Neuronal stem cell (in vitro differentiated cells): ENCODE data around the gene SARNP.

Experiments
- DNase-seq: peaks from one replicate; pipeline ENCODE4 v3.0.0-alpha.2; 2013; ENCODE audit warnings: low spot score
- H2AFZ ChIP-seq: one replicate; pipeline ENCODE4 v1.6.1; 2013; ENCODE audit warnings: mild to moderate bottlenecking, low read length, inconsistent platforms
- H2AK5ac ChIP-seq: 2 replicates; pipeline ENCODE4 v1.6.1; 2013; ENCODE audit warnings: low read depth, mild to moderate bottlenecking, inconsistent platforms, low read length, moderate library complexity, mixed read lengths
- H2BK120ac ChIP-seq: 2 replicates; pipeline ENCODE4 v1.6.1; 2013; ENCODE audit warnings: low read depth, mild to moderate bottlenecking, inconsistent platforms, low read length, moderate library complexity, mixed read lengths
- H2BK12ac ChIP-seq: one replicate; pipeline ENCODE4 v1.6.1; 2013; ENCODE audit warnings: low read length, inconsistent platforms
- H2BK15ac ChIP-seq: 2 replicates; pipeline ENCODE4 v1.6.1; 2013; ENCODE audit warnings: mild to moderate bottlenecking, low read length, inconsistent platforms, mixed read lengths
- H2BK5ac ChIP-seq: one replicate; pipeline ENCODE4 v1.6.1; 2013; ENCODE audit warnings: inconsistent platforms, mild to moderate bottlenecking, low read length, moderate library complexity
- H3K14ac ChIP-seq: one replicate; pipeline ENCODE4 v1.6.1; 2013; ENCODE audit warnings: low read length, inconsistent platforms
- H3K18ac ChIP-seq: 2 replicates; pipeline ENCODE4 v1.6.1; 2013; ENCODE audit warnings: low read length, inconsistent platforms
- H3K23ac ChIP-seq: 2 replicates; pipeline ENCODE4 v1.6.1; 2013; ENCODE audit warnings: low read depth, mild to moderate bottlenecking, mixed read lengths, low read length, inconsistent platforms; ENCODE audit not compliant: poor library complexity
- H3K27ac ChIP-seq: replicated peaks from 3 replicates; pipeline ENCODE4 v1.5.1; 2013; ENCODE audit warnings: low read length, inconsistent platforms
- H3K27me3 ChIP-seq, 3 experiments: 2 replicates each; pipeline ENCODE4 v1.6.1; 2013; ENCODE audit warnings: low read length in 3 of 3, mild to moderate bottlenecking in 2 of 3, inconsistent platforms in 1 of 3, low read depth in 1 of 3, mixed read lengths in 1 of 3, moderate library complexity in 1 of 3; ENCODE audit not compliant: control insufficient read depth in 3 of 3, insufficient read depth in 3 of 3
- H3K36me3 ChIP-seq, 2 donors: replicated peaks in 1 of 2; 2 replicates each; pipeline ENCODE4 v1.6.1; 2013; ENCODE audit warnings: low read length in 2 of 2; ENCODE audit not compliant: control insufficient read depth in 2 of 2, insufficient read depth in 2 of 2
- H3K4ac ChIP-seq: 2 replicates; pipeline ENCODE4 v1.6.1; 2013; ENCODE audit warnings: inconsistent platforms, mild to moderate bottlenecking, low read length, moderate library complexity
- H3K4me1 ChIP-seq, 2 donors: 1 replicate in 1 of 2; 2 replicates in 1 of 2; pipeline ENCODE4 v1.6.1; 2013; ENCODE audit warnings: low read length in 2 of 2, low read depth in 1 of 2; ENCODE audit not compliant: control insufficient read depth in 2 of 2, insufficient read depth in 1 of 2
- H3K4me2 ChIP-seq: one replicate; pipeline ENCODE4 v1.6.1; 2013; ENCODE audit warnings: mild to moderate bottlenecking, low read length, inconsistent platforms; ENCODE audit not compliant: insufficient read depth, poor library complexity, severe bottlenecking
- H3K4me3 ChIP-seq, 2 donors: 2 replicates each; pipeline ENCODE4 v1.5.1; 2013; ENCODE audit warnings: low read length in 2 of 2, mild to moderate bottlenecking in 2 of 2, inconsistent platforms in 1 of 2, moderate library complexity in 1 of 2
- H3K79me1 ChIP-seq: one replicate; pipeline ENCODE4 v1.6.1; 2013; ENCODE audit warnings: low read depth, mild to moderate bottlenecking, inconsistent platforms, low read length, moderate library complexity
- H3K9ac ChIP-seq: one replicate; pipeline ENCODE4 v1.6.1; 2013; ENCODE audit warnings: mild to moderate bottlenecking, low read depth, low read length, inconsistent platforms; ENCODE audit not compliant: poor library complexity
- H3K9me3 ChIP-seq, 2 donors: replicated peaks in 1 of 2; 2 replicates each; pipeline versions ENCODE3 to v1.6.1; 2013; ENCODE audit warnings: low read length in 2 of 2, mild to moderate bottlenecking in 2 of 2, inconsistent platforms in 1 of 2, low read depth in 1 of 2, mixed read lengths in 1 of 2, moderate library complexity in 1 of 2; ENCODE audit not compliant: control insufficient read depth in 2 of 2, insufficient read depth in 1 of 2
- H4K8ac ChIP-seq: one replicate; pipeline ENCODE4 v1.6.1; 2013; ENCODE audit warnings: low read depth, mild to moderate bottlenecking, inconsistent platforms, low read length, moderate library complexity
- H4K91ac ChIP-seq: one replicate; pipeline ENCODE4 v1.6.1; 2013; ENCODE audit warnings: low read length, low read depth, mild to moderate bottlenecking, inconsistent platforms; ENCODE audit not compliant: poor library complexity
- WGBS, 2 donors: extraction: QIAGEN DNeasy Blood & Tissue Kit; methylation state at CpG; one replicate each; pipeline ENCODE4 v1.1.7; 2013; ENCODE audit warnings: missing lambda C conversion rate in 2 of 2, mixed read lengths in 1 of 2; ENCODE audit not compliant: insufficient read length in 2 of 2, insufficient replicate concordance in 1 of 2; ENCODE audit errors: extremely low coverage in 2 of 2; 5-methylcytosine and 5-hydroxymethylcytosine counted together

The SARNP gene

GRCh38 chr12:55789893-55790292 lies 27.6 kb downstream of the SARNP start:
- Histone ChIP-seq H3K9me3 (peaks cover 0 to 5% of the 10 kb centered on the region in 2 donors), H2BK15ac (no peak overlapping the region), H3K4me1 (no peaks in the 10 kb centered on the region), H3K27me3 (no peaks in the 10 kb centered on the region), H4K8ac (no peak overlapping the region), H2BK5ac (no peak overlapping the region), H3K79me1 (no peaks in the 10 kb centered on the region), H2BK120ac (no peak overlapping the region), H3K23ac (no peak overlapping the region), H3K18ac (no peak overlapping the region), H3K4me3 (no peak overlapping the region), H2AFZ (no peak overlapping the region), H3K9ac (no peak overlapping the region), H3K4me2 (no peak overlapping the region), H4K91ac (no peak overlapping the region), H3K4ac (no peak overlapping the region), H3K14ac (no peak overlapping the region), H3K27ac (no peak overlapping the region), H2AK5ac (no peak overlapping the region), H2BK12ac (no peak overlapping the region), H3K36me3 (peaks cover 20 to 96% of the 10 kb centered on the region in 2 donors)
- DNase-seq, result no peak
- WGBS, 2 donors, result no CpG with 5 or more reads among the region's 4 CpGs

- Histone ChIP-seq H3K4ac (no peak overlapping the region), H3K14ac (no peak overlapping the region), H4K91ac (no peak overlapping the region), H4K8ac (no peak overlapping the region), H3K79me1 (no peaks in the 10 kb centered on the region), H2BK5ac (no peak overlapping the region), H3K36me3 (peaks cover 21 to 96% of the 10 kb centered on the region in 2 donors), H3K27me3 (no peaks in the 10 kb centered on the region), H2AK5ac (no peak overlapping the region), H3K4me1 (no peaks in the 10 kb centered on the region), H3K18ac (no peak overlapping the region), H3K9ac (no peak overlapping the region), H3K27ac (no peak overlapping the region), H3K4me2 (no peak overlapping the region), H2AFZ (no peak overlapping the region), H2BK12ac (no peak overlapping the region), H2BK120ac (no peak overlapping the region), H3K4me3 (no peak overlapping the region), H3K9me3 (peaks cover 0 to 5% of the 10 kb centered on the region in 2 donors), H2BK15ac (no peak overlapping the region), H3K23ac (no peak overlapping the region)
- no peak for DNase-seq
- no CpG with 5 or more reads among the region's 2 CpGs for WGBS, 2 donors
Observed at GRCh38 chr12:55789171-55789570, 28.4 kb downstream of the SARNP start.

GRCh38 chr12:55788546-55788945 lies 29.0 kb downstream of the SARNP start:
- H3K4ac ChIP-seq, result no peak overlapping the region
- no peak overlapping the region for H3K27ac ChIP-seq
- no peak overlapping the region for H2BK15ac ChIP-seq
- H3K18ac ChIP-seq, result no peak overlapping the region
- no peak overlapping the region for H4K8ac ChIP-seq
- H2BK120ac ChIP-seq, result no peak overlapping the region
- H2AFZ ChIP-seq, result no peak overlapping the region
- H3K36me3 ChIP-seq, result peaks cover 23 to 96% of the 10 kb centered on the region in 2 donors
- no peak overlapping the region for H2AK5ac ChIP-seq
- H3K9ac ChIP-seq, result no peak overlapping the region
- H3K23ac ChIP-seq, result no peak overlapping the region
- no peaks in the 10 kb centered on the region for H3K4me1 ChIP-seq
- DNase-seq, result no peak
- no peak overlapping the region for H3K14ac ChIP-seq
- peaks cover 0 to 5% of the 10 kb centered on the region in 2 donors for H3K9me3 ChIP-seq
- H2BK12ac ChIP-seq, result no peak overlapping the region
- H3K79me1 ChIP-seq, result no peaks in the 10 kb centered on the region
- no peak overlapping the region for H3K4me2 ChIP-seq
- H3K27me3 ChIP-seq, result no peaks in the 10 kb centered on the region
- H2BK5ac ChIP-seq, result no peak overlapping the region
- no peak overlapping the region for H4K91ac ChIP-seq
- no CpG with 5 or more reads among the region's 7 CpGs for WGBS, 2 donors
- no peak overlapping the region for H3K4me3 ChIP-seq

- H3K4me1 ChIP-seq, result no peaks in the 10 kb centered on the region
- no CpG with 5 or more reads among the region's 2 CpGs for WGBS, 2 donors
- H3K79me1 ChIP-seq, result no peaks in the 10 kb centered on the region
- no peak overlapping the region for H4K91ac ChIP-seq
- H3K4ac ChIP-seq, result no peak overlapping the region
- no peak overlapping the region for H3K27ac ChIP-seq
- no peaks in the 10 kb centered on the region for H3K27me3 ChIP-seq
- no peak overlapping the region for H2BK12ac ChIP-seq
- H3K4me3 ChIP-seq, result no peak overlapping the region
- DNase-seq, result no peak
- no peak overlapping the region for H3K14ac ChIP-seq
- no peak overlapping the region for H2BK120ac ChIP-seq
- no peak overlapping the region for H3K9ac ChIP-seq
- no peaks in the 10 kb centered on the region for H3K9me3 ChIP-seq
- no peak overlapping the region for H4K8ac ChIP-seq
- no peak overlapping the region for H2BK5ac ChIP-seq
- no peak overlapping the region for H2AFZ ChIP-seq
- no peak overlapping the region for H3K4me2 ChIP-seq
- no peak overlapping the region for H3K23ac ChIP-seq
- H3K18ac ChIP-seq, result no peak overlapping the region
- H2BK15ac ChIP-seq, result no peak overlapping the region
- no peak overlapping the region for H2AK5ac ChIP-seq
- H3K36me3 ChIP-seq, result peaks cover 13 to 96% of the 10 kb centered on the region in 2 donors
Observed at GRCh38 chr12:55780685-55781084, 36.8 kb downstream of the SARNP start.
